Measurements from ENCODE around the gene ENTPD6.

ENTPD6 gene

DNA sequence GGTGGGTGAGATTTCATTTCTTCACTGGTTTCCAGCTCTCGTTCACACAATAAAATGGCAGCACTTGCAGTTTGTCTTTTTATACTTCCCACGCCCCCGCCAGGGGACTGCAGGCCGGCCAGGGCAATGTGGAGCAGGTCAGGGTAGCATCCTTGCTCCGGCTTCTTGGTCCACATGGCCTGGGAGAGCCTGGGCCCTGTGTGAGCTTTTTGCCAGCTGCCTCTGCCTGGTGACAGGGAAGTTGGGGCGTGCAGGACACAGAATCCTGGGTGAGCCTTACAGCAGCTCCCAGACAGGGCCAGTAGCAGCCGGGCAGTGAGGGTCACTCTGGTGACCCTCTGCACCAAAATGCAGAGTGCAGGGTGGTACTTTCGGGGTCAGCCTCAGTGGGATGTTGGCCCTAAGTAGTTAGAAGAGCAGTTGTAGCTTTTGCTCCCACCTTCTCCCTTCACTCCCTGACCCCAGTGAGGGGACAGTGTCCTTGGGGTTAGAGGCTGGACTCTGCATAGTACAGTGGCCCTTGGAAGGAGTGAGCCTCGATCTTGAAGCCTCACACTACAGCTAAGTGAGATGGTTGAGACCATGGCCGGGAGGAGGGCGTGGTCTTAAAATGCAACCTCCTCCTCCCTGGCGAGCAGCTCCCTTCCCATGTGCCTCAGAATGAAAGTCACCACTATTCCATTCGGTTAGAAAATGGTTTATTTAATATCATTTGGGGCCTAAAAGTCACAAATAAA, 76.1 kb downstream of the ENTPD6 start:
- TF ChIP-seq TAF1 (IDR thresholded peaks at IDR 0.05; ENCODE audit: low read depth, low read length): no peak
- TF ChIP-seq POLR2AphosphoS5 (IDR thresholded peaks at IDR 0.05; ENCODE audit: low read depth, low read length): no peak
- no peak for DNase-seq (ENCODE audit: insufficient read length, low spot score)
- FAIRE-seq: no peak

DNA sequence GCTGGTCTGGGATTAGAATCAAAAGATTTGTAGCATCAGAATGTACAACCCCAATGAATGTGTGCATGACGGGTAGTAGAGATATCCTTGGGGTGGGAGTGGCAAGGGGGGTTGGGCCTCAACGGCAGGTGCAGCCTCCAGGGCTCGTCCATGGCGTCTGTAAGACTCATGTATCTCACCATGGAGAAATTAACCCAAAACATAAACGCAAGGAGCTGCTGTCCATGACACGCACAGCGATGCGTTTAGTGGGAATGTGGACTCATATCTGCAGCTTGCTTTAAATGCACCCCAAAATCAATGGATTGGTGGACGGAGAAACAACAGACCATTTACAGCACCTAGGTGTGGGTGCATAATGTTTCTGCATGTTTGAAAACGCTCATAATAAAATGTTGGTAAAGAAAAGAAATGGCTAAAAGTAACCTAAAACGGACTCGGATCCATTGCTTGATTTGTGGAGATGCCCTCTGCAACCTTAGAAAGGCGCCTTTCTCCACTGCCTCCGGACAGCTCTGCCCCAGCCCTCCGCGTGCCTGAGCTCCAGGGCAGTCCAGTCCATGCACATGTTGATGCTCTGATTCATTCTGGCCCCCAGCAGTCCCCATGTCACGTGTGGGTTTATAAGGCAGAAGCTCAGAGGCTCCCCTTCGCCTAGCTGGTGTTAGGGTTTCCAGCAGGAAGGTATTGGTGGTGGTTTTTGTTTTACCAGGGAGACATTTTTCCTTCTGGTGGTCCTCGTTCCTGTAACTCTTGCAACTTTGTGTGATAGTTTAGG, 76.9 kb downstream of the ENTPD6 start:
- TF ChIP-seq PAX5 (IDR thresholded peaks at IDR 0.05; ENCODE audit: insufficient read depth, low read length, severe bottlenecking): no peak
- TF ChIP-seq POLR2AphosphoS5 (IDR thresholded peaks at IDR 0.05; ENCODE audit: low read depth, low read length): no peak
- TF ChIP-seq TAF1 (IDR thresholded peaks at IDR 0.05; ENCODE audit: low read depth, low read length): no peak
- TF ChIP-seq POLR2A (IDR thresholded peaks at IDR 0.05; ENCODE audit: low read depth, low read length): no peak
- TF ChIP-seq POU2F2 (IDR thresholded peaks at IDR 0.05; ENCODE audit: low read depth, low read length): no peak
- no peak for TF ChIP-seq SPI1 (IDR thresholded peaks at IDR 0.05; ENCODE audit: low read depth, low read length)
- FAIRE-seq (no peak), DNase-seq (ENCODE audit: insufficient read length, low spot score) (no peak)

DNA sequence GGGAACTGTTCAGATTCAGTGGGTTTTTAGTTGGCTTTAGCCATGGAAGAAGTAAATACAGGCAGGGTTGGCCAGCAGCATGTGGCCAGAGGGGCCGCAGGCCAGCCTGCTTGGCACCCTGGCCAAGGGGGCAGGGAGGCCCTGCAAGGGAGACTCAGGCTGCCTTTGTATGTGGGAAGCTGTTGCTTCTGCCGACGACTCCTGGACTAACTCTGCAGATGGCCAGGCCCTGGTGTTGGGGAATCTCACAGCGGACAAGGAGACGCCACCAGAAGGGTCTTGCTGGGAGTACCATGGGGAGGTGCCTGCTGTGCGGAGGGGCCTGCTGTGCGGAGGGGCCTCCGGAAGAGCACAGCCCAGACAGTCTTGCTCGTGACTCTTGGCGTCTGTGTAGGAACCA, 77.5 kb downstream of the ENTPD6 start:
- DNase-seq (ENCODE audit: insufficient read length, low spot score) (no peak), FAIRE-seq (no peak)
- TF ChIP-seq SPI1 (IDR thresholded peaks at IDR 0.05; ENCODE audit: low read depth, low read length) (no peak), POLR2AphosphoS5 (IDR thresholded peaks at IDR 0.05; ENCODE audit: low read depth, low read length) (no peak), POU2F2 (IDR thresholded peaks at IDR 0.05; ENCODE audit: low read depth, low read length) (no peak), PAX5 (IDR thresholded peaks at IDR 0.05; ENCODE audit: insufficient read depth, low read length, severe bottlenecking) (no peak), POLR2A (IDR thresholded peaks at IDR 0.05; ENCODE audit: low read depth, low read length) (no peak), TAF1 (IDR thresholded peaks at IDR 0.05; ENCODE audit: low read depth, low read length) (no peak)

DNA sequence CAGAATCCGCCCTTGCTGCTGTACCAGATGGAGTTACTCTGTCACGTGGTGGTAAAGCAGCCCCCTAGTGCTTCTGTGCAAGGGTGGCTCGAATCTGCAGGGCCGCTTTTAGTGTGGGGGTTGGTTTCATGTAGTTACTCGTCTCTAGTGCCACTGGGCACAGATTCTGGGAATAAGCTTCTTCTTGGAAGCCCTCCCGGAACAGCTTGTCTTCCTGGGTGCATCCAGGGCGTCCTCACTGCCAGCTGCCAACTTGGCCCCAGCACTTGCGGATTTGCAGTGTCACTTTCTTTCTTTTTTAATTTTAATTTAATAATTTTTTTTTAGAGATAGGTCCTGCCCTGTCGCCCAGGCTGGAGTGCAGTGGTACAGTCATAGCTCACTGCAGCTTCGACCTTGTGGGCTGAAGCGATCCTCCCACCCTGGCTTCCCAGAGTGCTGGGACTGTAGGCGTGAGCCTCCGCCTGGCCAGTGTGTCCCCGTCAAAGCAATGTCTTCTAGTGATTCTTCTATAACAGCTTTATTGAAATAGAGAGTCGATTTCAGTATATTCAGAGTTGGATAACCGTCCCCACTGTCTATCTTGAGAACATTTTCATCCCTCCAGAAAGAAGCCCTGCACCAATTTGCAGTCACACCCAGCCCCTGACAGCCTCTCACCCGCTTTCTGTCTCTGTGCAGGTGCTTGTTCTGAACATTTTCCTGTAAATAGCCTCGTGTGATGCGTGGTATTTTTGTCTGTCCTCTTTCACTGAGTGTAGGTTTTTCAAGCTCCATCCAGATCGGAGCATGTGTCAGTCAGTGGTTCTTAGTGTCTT, 78.2 kb downstream of the ENTPD6 start:
- DNase-seq (ENCODE audit: insufficient read length, low spot score) (no peak), FAIRE-seq (no peak)
- TF ChIP-seq POLR2A (IDR thresholded peaks at IDR 0.05; ENCODE audit: low read depth, low read length) (no peak), POLR2AphosphoS5 (IDR thresholded peaks at IDR 0.05; ENCODE audit: low read depth, low read length) (no peak), SPI1 (IDR thresholded peaks at IDR 0.05; ENCODE audit: low read depth, low read length) (no peak), POU2F2 (IDR thresholded peaks at IDR 0.05; ENCODE audit: low read depth, low read length) (no peak), TAF1 (IDR thresholded peaks at IDR 0.05; ENCODE audit: low read depth, low read length) (no peak), PAX5 (IDR thresholded peaks at IDR 0.05; ENCODE audit: insufficient read depth, low read length, severe bottlenecking) (no peak)

DNA sequence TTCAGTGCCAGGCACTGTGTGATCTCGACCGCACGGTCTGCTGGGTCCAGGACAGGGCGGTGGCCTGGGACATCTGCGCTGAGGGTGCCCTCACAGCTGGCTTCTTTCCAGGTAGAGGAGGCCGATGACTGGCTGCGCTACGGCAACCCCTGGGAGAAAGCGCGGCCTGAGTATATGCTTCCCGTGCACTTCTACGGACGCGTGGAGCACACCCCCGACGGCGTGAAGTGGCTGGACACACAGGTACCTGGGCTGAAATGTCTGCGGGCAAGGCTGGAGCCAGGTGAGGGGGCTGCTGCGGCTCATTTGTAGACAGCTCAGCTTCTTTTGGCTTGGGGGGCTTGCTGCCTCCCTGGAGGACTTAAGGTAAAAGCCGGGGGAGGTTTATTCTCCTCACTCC, 79.0 kb downstream of the ENTPD6 start:
- TF ChIP-seq POLR2AphosphoS5 (IDR thresholded peaks at IDR 0.05; ENCODE audit: low read depth, low read length): no peak
- no peak for TF ChIP-seq POU2F2 (IDR thresholded peaks at IDR 0.05; ENCODE audit: low read depth, low read length)
- no peak for TF ChIP-seq TAF1 (IDR thresholded peaks at IDR 0.05; ENCODE audit: low read depth, low read length)
- TF ChIP-seq PAX5 (IDR thresholded peaks at IDR 0.05; ENCODE audit: insufficient read depth, low read length, severe bottlenecking): no peak
- TF ChIP-seq POLR2A (IDR thresholded peaks at IDR 0.05; ENCODE audit: low read depth, low read length): no peak
- no peak for TF ChIP-seq SPI1 (IDR thresholded peaks at IDR 0.05; ENCODE audit: low read depth, low read length)
- FAIRE-seq: no peak
- DNase-seq (ENCODE audit: insufficient read length, low spot score): no peak

DNA sequence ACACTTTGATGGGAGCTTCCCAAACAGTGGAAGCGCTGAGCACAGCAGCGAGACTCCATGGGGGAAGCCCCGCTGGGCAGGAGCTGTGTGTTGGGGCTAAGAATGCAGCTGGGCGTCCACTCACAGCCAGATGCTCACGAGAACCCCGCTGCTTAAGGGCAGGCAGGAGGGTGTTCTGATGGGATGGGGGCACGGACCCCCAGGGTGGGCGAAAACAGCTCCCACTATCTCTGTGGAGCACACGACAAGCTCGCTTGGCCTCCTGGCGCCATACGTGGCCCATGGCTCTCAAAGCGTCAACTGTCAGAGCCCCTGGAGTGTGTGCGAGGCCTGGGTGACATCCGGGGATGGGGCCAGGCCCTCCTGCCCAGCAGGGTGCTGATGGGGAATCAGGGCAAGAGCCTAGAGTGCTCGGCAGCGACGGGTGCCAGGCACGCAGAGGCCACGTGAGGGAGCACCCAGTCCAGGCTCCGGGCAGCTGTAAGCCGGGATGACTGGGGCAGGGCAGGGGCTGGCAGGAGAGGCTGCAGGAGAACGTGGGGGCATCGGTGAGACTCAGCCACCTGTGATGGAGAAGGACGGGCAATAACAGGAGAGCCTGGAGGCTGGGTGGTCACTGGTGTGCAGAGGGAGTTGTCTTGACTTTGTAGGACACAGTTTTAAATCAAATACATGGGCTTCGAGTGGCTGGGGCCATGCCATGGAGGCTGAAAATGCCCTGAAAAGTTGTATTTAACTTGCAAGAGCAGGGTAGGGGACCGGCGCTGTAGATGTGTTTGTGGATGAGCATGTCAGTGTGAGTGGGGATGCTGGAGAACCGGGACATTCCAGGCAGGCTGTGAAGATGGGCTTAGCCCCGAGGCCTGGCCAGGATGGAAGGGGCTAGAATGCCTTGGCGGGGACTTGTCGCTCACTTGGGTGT, 79.6 kb downstream of the ENTPD6 start:
- FAIRE-seq: no peak
- TF ChIP-seq SPI1 (IDR thresholded peaks at IDR 0.05; ENCODE audit: low read depth, low read length): no peak
- no peak for TF ChIP-seq POU2F2 (IDR thresholded peaks at IDR 0.05; ENCODE audit: low read depth, low read length)
- no peak for TF ChIP-seq POLR2A (IDR thresholded peaks at IDR 0.05; ENCODE audit: low read depth, low read length)
- no peak for TF ChIP-seq TAF1 (IDR thresholded peaks at IDR 0.05; ENCODE audit: low read depth, low read length)
- no peak for TF ChIP-seq PAX5 (IDR thresholded peaks at IDR 0.05; ENCODE audit: insufficient read depth, low read length, severe bottlenecking)
- TF ChIP-seq POLR2AphosphoS5 (IDR thresholded peaks at IDR 0.05; ENCODE audit: low read depth, low read length): no peak
- no peak for DNase-seq (ENCODE audit: insufficient read length, low spot score)

DNA sequence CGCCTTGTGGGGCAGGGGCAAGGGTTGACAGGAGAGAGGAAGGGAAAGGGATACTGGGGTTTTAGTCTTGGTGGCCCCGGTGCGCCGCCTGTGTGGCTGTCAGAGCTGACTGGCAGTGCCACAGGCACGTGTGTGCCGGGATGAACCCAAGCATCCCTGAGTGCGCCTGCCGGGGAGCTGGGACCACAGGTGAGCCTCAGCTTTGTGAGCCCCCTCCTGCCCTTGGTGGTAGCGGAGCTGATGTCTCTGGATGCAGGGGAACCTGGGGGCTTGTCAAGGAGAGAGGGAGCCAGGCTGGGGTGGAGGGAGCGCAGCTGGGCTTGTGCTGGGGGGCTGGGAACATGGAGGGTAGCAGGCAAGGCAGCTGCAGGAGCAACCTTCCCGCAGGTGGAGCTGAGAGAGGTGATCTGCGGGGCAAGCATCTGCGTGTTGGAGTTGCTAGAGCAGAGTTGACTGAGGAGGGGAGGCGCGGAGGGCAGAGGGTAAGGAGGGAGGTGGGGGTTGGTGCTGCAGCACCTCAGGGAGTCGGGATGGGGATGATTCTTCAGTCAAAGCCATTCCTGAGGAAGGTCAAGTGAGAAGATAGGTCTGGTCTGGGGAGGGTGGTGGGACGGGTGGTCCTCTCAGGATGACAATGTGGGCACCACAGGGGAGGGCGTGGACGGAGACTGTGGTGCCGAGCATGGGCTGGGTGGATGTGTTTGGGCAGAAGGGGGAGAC, 80.5 kb downstream of the ENTPD6 start:
- no peak for FAIRE-seq
- DNase-seq (ENCODE audit: insufficient read length, low spot score): no peak
- TF ChIP-seq POLR2A (IDR thresholded peaks at IDR 0.05; ENCODE audit: low read depth, low read length) (no peak), SPI1 (IDR thresholded peaks at IDR 0.05; ENCODE audit: low read depth, low read length) (no peak)
